Measurements from ENCODE around the gene EGR4.

Gene EGR4

GRCh38 chr2:73244580-73244979 lies 48.8 kb downstream of the EGR4 start:
- DNase-seq, result no peak

DNA sequence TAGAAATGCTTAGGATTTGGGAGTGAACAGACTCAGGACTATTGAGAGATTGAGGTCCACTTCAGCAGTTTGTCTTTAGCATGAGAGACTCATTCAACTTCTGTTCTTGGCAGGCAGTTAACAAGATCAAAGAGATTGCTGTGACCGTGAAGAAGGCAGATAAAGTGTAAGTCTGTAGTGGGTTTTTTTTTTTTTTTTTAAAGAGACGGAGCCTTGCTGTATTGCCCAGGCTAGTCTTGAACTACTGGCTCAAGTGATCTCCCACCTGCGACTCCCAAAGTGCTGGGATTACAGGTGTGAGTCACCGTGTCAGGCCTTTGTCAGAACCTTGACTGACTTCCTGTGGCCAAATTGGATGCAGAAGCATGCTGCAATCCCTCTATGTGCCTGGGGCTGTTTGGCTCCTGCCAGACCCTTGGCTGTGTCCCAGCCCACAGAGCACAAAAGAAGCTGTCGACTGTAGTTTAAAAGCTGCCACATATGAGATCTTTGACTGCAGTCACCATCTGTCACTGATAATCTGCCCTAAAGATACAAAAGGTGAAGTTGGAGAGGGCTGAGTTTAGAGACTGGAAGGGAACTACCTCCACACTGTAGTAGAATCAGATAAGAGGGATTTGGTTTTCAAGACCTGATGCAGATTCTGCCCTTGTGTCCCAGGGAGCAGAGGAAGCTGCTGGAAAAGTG lies 49.3 kb downstream of the EGR4 start:
- DNase-seq, result no peak
